ENCODE data around the gene FARP2.

DNA sequence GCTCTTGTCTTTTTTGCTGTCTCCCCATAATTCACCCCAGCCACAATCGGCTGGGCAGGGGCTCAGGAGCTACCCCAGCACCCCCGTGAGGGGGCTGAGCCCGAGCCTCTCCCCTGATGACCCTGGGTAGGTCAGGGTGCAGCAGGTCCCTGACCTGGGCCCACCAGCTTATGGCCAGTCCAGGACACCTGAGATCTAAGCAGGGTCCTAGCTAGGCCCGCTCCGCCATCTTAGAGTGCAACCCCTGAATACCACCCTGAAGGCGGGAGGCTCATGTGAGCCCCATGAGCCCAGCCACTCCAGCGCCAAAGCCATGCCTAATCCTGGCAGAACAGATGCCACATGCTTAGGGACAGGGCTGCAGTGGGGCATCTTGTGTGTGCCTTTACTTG, 136.1 kb downstream of the FARP2 start:
- TF ChIP-seq RCOR1 (conservative IDR thresholded peaks at IDR 0.05; ENCODE audit: low read depth, low read length) (no peak), PML (IDR thresholded peaks at IDR 0.05; ENCODE audit: low read length) (no peak)
- TF ChIP-seq, protein P1, sequence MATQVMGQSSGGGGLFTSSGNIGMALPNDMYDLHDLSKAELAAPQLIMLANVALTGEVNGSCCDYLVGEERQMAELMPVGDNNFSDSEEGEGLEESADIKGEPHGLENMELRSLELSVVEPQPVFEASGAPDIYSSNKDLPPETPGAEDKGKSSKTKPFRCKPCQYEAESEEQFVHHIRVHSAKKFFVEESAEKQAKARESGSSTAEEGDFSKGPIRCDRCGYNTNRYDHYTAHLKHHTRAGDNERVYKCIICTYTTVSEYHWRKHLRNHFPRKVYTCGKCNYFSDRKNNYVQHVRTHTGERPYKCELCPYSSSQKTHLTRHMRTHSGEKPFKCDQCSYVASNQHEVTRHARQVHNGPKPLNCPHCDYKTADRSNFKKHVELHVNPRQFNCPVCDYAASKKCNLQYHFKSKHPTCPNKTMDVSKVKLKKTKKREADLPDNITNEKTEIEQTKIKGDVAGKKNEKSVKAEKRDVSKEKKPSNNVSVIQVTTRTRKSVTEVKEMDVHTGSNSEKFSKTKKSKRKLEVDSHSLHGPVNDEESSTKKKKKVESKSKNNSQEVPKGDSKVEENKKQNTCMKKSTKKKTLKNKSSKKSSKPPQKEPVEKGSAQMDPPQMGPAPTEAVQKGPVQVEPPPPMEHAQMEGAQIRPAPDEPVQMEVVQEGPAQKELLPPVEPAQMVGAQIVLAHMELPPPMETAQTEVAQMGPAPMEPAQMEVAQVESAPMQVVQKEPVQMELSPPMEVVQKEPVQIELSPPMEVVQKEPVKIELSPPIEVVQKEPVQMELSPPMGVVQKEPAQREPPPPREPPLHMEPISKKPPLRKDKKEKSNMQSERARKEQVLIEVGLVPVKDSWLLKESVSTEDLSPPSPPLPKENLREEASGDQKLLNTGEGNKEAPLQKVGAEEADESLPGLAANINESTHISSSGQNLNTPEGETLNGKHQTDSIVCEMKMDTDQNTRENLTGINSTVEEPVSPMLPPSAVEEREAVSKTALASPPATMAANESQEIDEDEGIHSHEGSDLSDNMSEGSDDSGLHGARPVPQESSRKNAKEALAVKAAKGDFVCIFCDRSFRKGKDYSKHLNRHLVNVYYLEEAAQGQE (IDR thresholded peaks at IDR 0.05; ENCODE audit: low read depth, low read length), result no peak

Measured in GM12878 (cell line).